GM23248 (cell line): ENCODE data around the gene NTN5. TPM values are rescaled to one million over a fixed set of nuclear protein-coding genes. Genes with fewer than 3 reads are reported as not detected.

Experiments
- DNase-seq: peaks from one replicate; pipeline ENCODE4 v3.0.0-alpha.2; 2015
- H2AFZ ChIP-seq: fragments of 200-600 bp; sonication (generic); 2 replicates; pipeline ENCODE4 v1.6.1; 2016; ENCODE audit warnings: antibody characterized with exemption
- H3F3A ChIP-seq: fragments of 200-600 bp; sonication (generic); 2 replicates; pipeline ENCODE4 v1.6.1; 2016; ENCODE audit warnings: mild to moderate bottlenecking, antibody characterized with exemption, mixed run types; ENCODE audit not compliant: insufficient read depth
- H3K27ac ChIP-seq: fragments of 200-600 bp; sonication (generic); 2 replicates; pipeline ENCODE4 v1.5.1; 2016; ENCODE audit warnings: mild to moderate bottlenecking
- H3K27me3 ChIP-seq: fragments of 200-600 bp; sonication (generic); replicated peaks from 2 replicates; pipeline ENCODE4 v1.6.1; 2016; ENCODE audit warnings: mild to moderate bottlenecking; ENCODE audit not compliant: insufficient read depth
- H3K36me3 ChIP-seq: fragments of 200-600 bp; sonication (generic); 2 replicates; pipeline ENCODE4 v1.6.1; 2016; ENCODE audit warnings: low read depth, mild to moderate bottlenecking
- H3K4me1 ChIP-seq: fragments of 200-600 bp; sonication (generic); 2 replicates; pipeline ENCODE4 v1.6.1; 2016; ENCODE audit warnings: mild to moderate bottlenecking; ENCODE audit not compliant: insufficient read depth
- H3K4me2 ChIP-seq: fragments of 200-600 bp; sonication (generic); one replicate; pipeline ENCODE4 v1.6.1; 2016; ENCODE audit warnings: mild to moderate bottlenecking; ENCODE audit not compliant: unreplicated experiment
- H3K4me3 ChIP-seq: fragments of 200-600 bp; sonication (generic); 2 replicates; pipeline ENCODE4 v1.5.1; 2016; ENCODE audit warnings: mild to moderate bottlenecking
- H3K79me2 ChIP-seq: fragments of 200-600 bp; sonication (generic); 2 replicates; pipeline ENCODE4 v1.6.1; 2016; ENCODE audit warnings: mild to moderate bottlenecking; ENCODE audit not compliant: insufficient read depth
- H3K9ac ChIP-seq: fragments of 200-600 bp; sonication (generic); 2 replicates; pipeline ENCODE4 v1.6.1; 2016; ENCODE audit warnings: mild to moderate bottlenecking
- H3K9me2 ChIP-seq: fragments of 200-600 bp; sonication (generic); 2 replicates; pipeline ENCODE4 v1.6.1; 2016; ENCODE audit warnings: mixed run types, mild to moderate bottlenecking, moderate library complexity; ENCODE audit not compliant: insufficient read depth
- H3K9me3 ChIP-seq: fragments of 200-600 bp; sonication (generic); one replicate; pipeline ENCODE4 v1.6.1; 2017; ENCODE audit warnings: low read depth
- H4K20me1 ChIP-seq: fragments of 200-600 bp; sonication (generic); 2 replicates; pipeline ENCODE4 v1.6.0; 2016; ENCODE audit not compliant: insufficient read depth
- EZH2 ChIP-seq: fragments of 200-600 bp; sonication (generic); IDR thresholded peaks from 2 replicates; pipeline ENCODE4 v1.6.1; 2018; ENCODE audit warnings: antibody characterized with exemption, mild to moderate bottlenecking; ENCODE audit not compliant: insufficient read depth, poor library complexity, severe bottlenecking
- EZH2phosphoT487 ChIP-seq: fragments of 200-600 bp; sonication (generic); IDR thresholded peaks from 2 replicates; pipeline ENCODE4 v1.6.1; 2018; ENCODE audit warnings: antibody characterized with exemption, moderate library complexity, mild to moderate bottlenecking, low read depth; ENCODE audit not compliant: insufficient read depth
- WGBS, 2 experiments: methylation state at CpG; one replicate each; pipeline ENCODE4 v1.1.6; 2015 to 2017; ENCODE audit warnings: low lambda C conversion rate in 2 of 2, low coverage in 1 of 2; ENCODE audit errors: missing lambda C conversion rate in 2 of 2; 5-methylcytosine and 5-hydroxymethylcytosine counted together
- in situ Hi-C: fragments of 300-500 bp; cut with MboI; formaldehyde crosslinking; loops from 2 replicates; pipeline ENCODE4 v1.15.0; 2020
- polyA plus RNA-seq: library from polyadenylated mRNA; unstranded; fragments of >200 nt; fragmentation: Nextera tagmentation; extraction: Ambion mirVana; gene quantifications from 2 replicates; pipeline ENCODE4 v1.2.1, GENCODE V29; 2016
- total RNA-seq: library from RNA; depleted of rRNA; stranded (reverse); fragments of >200 nt; shearing (Covaris generic); gene quantifications from 2 replicates; pipeline ENCODE4 v1.2.3, GENCODE V29; 2014

Gene NTN5
- total and polyA plus RNA-seq, 2 experiments from 2014 or later: 0.32 TPM; not detected in 1

GRCh38 chr19:48670699-48671445 is 1.9 kb downstream of the NTN5 start:
- H3K36me3 ChIP-seq: no peaks in the 10 kb centered on the region
- no peak overlapping the region for H3K4me2 ChIP-seq
- DNase-seq: no peak
- no peaks in the 10 kb centered on the region for H4K20me1 ChIP-seq
- H3K4me1 ChIP-seq: no peaks in the 10 kb centered on the region
- H3F3A ChIP-seq: no peaks in the 10 kb centered on the region
- in situ Hi-C loops: no loop called here
- 71 to 72% methylated on average over 21 of the region's 21 CpGs for WGBS, 2 experiments
- H3K27me3 ChIP-seq: no peaks in the 10 kb centered on the region
- no peak overlapping the region for H3K27ac ChIP-seq
- H3K4me3 ChIP-seq: no peak overlapping the region
- no peaks in the 10 kb centered on the region for H3K79me2 ChIP-seq
- H3K9me2 ChIP-seq: no peaks in the 10 kb centered on the region
- no peaks in the 10 kb centered on the region for H3K9me3 ChIP-seq
- no peak overlapping the region for H3K9ac ChIP-seq
- TF ChIP-seq EZH2 (no peak), EZH2phosphoT487 (no peak)
- H2AFZ ChIP-seq: no peak overlapping the region

- H3F3A ChIP-seq: no peaks in the 10 kb centered on the region
These were observed 2.7 kb downstream of the NTN5 start for GRCh38 chr19:48669903-48670668.

GRCh38 chr19:48668761-48669160 is 4.1 kb downstream of the NTN5 start:
- no peaks in the 10 kb centered on the region for H3K36me3 ChIP-seq
- no peaks in the 10 kb centered on the region for H3K27me3 ChIP-seq
- in situ Hi-C loops: no loop called here
- no peak overlapping the region for H3K9ac ChIP-seq
- TF ChIP-seq EZH2phosphoT487: no peak
- TF ChIP-seq EZH2: no peak
- no peak overlapping the region for H2AFZ ChIP-seq
- no peaks in the 10 kb centered on the region for H4K20me1 ChIP-seq
- DNase-seq: no peak
- H3K4me1 ChIP-seq: no peaks in the 10 kb centered on the region
- H3K4me3 ChIP-seq: no peak overlapping the region
- H3K4me2 ChIP-seq: no peak overlapping the region
- H3F3A ChIP-seq: no peaks in the 10 kb centered on the region
- no peaks in the 10 kb centered on the region for H3K79me2 ChIP-seq
- H3K9me3 ChIP-seq: no peaks in the 10 kb centered on the region
- 88 to 94% methylated on average over 2 of the region's 2 CpGs for WGBS, 2 experiments
- H3K27ac ChIP-seq: no peak overlapping the region
- H3K9me2 ChIP-seq: no peaks in the 10 kb centered on the region

More at GRCh38 chr19:48669903-48670668, 2.7 kb downstream of the NTN5 start:
- no peaks in the 10 kb centered on the region for H3K36me3 ChIP-seq
- H4K20me1 ChIP-seq: no peaks in the 10 kb centered on the region
- no peaks in the 10 kb centered on the region for H3K79me2 ChIP-seq
- no peak overlapping the region for H3K4me2 ChIP-seq
- WGBS, 2 experiments: 85 to 86% methylated on average over 17 to 26 of the region's 26 CpGs
- no peak overlapping the region for H2AFZ ChIP-seq
- in situ Hi-C loops: no loop called here
- no peaks in the 10 kb centered on the region for H3K9me2 ChIP-seq
- no peaks in the 10 kb centered on the region for H3K27me3 ChIP-seq
- H3K9ac ChIP-seq: no peak overlapping the region
- H3K4me1 ChIP-seq: no peaks in the 10 kb centered on the region
- TF ChIP-seq EZH2phosphoT487 (no peak), EZH2 (no peak)
- no peak overlapping the region for H3K27ac ChIP-seq
- H3K9me3 ChIP-seq: no peaks in the 10 kb centered on the region
- no peak overlapping the region for H3K4me3 ChIP-seq
- no peak for DNase-seq

GRCh38 chr19:48668332-48668731 is 4.5 kb downstream of the NTN5 start:
- H3K9me3 ChIP-seq: no peaks in the 10 kb centered on the region
- DNase-seq: no peak
- no peaks in the 10 kb centered on the region for H3K36me3 ChIP-seq
- in situ Hi-C loops: no loop called here
- no peaks in the 10 kb centered on the region for H3F3A ChIP-seq
- no peaks in the 10 kb centered on the region for H4K20me1 ChIP-seq
- no peak overlapping the region for H3K4me2 ChIP-seq
- no peaks in the 10 kb centered on the region for H3K9me2 ChIP-seq
- H3K4me1 ChIP-seq: no peaks in the 10 kb centered on the region
- WGBS, 2 experiments: 41 to 53% methylated on average over 2 to 3 of the region's 3 CpGs
- no peaks in the 10 kb centered on the region for H3K79me2 ChIP-seq
- no peaks in the 10 kb centered on the region for H3K27me3 ChIP-seq
- H2AFZ ChIP-seq: no peak overlapping the region
- H3K4me3 ChIP-seq: no peak overlapping the region
- no peak for TF ChIP-seq EZH2phosphoT487
- TF ChIP-seq EZH2: no peak
- H3K9ac ChIP-seq: no peak overlapping the region
- no peak overlapping the region for H3K27ac ChIP-seq
